Endothelial cell (in vitro differentiated cells): ENCODE results near the gene RAET1E. TPM values are rescaled to one million over a fixed set of nuclear protein-coding genes. Genes with fewer than 3 reads are reported as not detected.
A peak's percentile ranks its signal among the peaks of the same experiment; 100 is the strongest.

Experiments used
- DNase-seq: peaks from one replicate; pipeline ENCODE4 v3.0.0; 2021; ENCODE audit warnings: low spot score
- H3K27ac Mint-ChIP-seq: one replicate; pipeline ENCODE4 v1.8.0; 2021; ENCODE audit warnings: mixed read lengths, inconsistent platforms; ENCODE audit not compliant: unreplicated experiment
- H3K27me3 Mint-ChIP-seq: one replicate; pipeline ENCODE4 v1.8.0; 2021; ENCODE audit warnings: mild to moderate bottlenecking, moderate library complexity, mixed read lengths, inconsistent platforms; ENCODE audit not compliant: unreplicated experiment
- H3K36me3 Mint-ChIP-seq: one replicate; pipeline ENCODE4 v1.8.0; 2021; ENCODE audit warnings: mild to moderate bottlenecking, low read depth, mixed read lengths, inconsistent platforms; ENCODE audit not compliant: unreplicated experiment
- H3K4me1 Mint-ChIP-seq: one replicate; pipeline ENCODE4 v1.8.0; 2021; ENCODE audit warnings: mild to moderate bottlenecking, mixed read lengths, inconsistent platforms; ENCODE audit not compliant: unreplicated experiment
- H3K4me3 Mint-ChIP-seq: one replicate; pipeline ENCODE4 v1.8.0; 2021; ENCODE audit warnings: mild to moderate bottlenecking, mixed read lengths, inconsistent platforms; ENCODE audit not compliant: unreplicated experiment
- H3K9me3 Mint-ChIP-seq: one replicate; pipeline ENCODE4 v1.8.0; 2021; ENCODE audit warnings: mixed read lengths, inconsistent platforms; ENCODE audit not compliant: unreplicated experiment
- CTCF ChIP-seq: fragments of 200-600 bp; sonication (generic); IDR thresholded peaks from one replicate; pipeline ENCODE4 v1.5.0; 2021; ENCODE audit warnings: antibody characterized with exemption; ENCODE audit not compliant: unreplicated experiment
- total RNA-seq: library from RNA; stranded (reverse); fragmentation: NEBNext Ultra II Directional; extraction: Animal tissue kit (Norgen Biotek cat#: 25700); gene quantifications from one replicate; pipeline ENCODE4 v1.2.1, GENCODE V29; 2021; ENCODE audit not compliant: unreplicated experiment

The RAET1E gene
- total RNA-seq, 1 donor from 2014 or later, result 0.28 TPM

- Mint-ChIP-seq H3K4me3 (no peak overlapping the region), H3K4me1 (peaks cover 18% of the 10 kb centered on the region), H3K27ac (peak overlapping the region; percentile 26), H3K27me3 (peaks cover 2% of the 10 kb centered on the region), H3K36me3 (peaks cover 10% of the 10 kb centered on the region), H3K9me3 (peaks cover 6% of the 10 kb centered on the region)
- no peak for TF ChIP-seq CTCF
- DNase-seq, result no peak
Observed at GRCh38 chr6:149906405-149906804, 8.5 kb upstream of the RAET1E start.

- Mint-ChIP-seq H3K9me3 (peaks cover 6% of the 10 kb centered on the region), H3K27ac (peak overlapping the region; percentile 9), H3K4me1 (peaks cover 18% of the 10 kb centered on the region), H3K4me3 (no peak overlapping the region), H3K27me3 (peaks cover 2% of the 10 kb centered on the region), H3K36me3 (peaks cover 10% of the 10 kb centered on the region)
- DNase-seq, result no peak
- TF ChIP-seq CTCF, result no peak
Observed at GRCh38 chr6:149905911-149906371, 8.0 kb upstream of the RAET1E start.

- Mint-ChIP-seq H3K36me3 (peaks cover 9% of the 10 kb centered on the region), H3K4me1 (peaks cover 18% of the 10 kb centered on the region), H3K9me3 (peaks cover 6% of the 10 kb centered on the region), H3K4me3 (no peak overlapping the region), H3K27me3 (peaks cover 2% of the 10 kb centered on the region), H3K27ac (no peak overlapping the region)
- no peak for DNase-seq
- no peak for TF ChIP-seq CTCF
Observed at GRCh38 chr6:149905371-149905910, 7.5 kb upstream of the RAET1E start.

- no peak for DNase-seq
- Mint-ChIP-seq H3K27me3 (peaks cover 2% of the 10 kb centered on the region), H3K4me1 (peaks cover 18% of the 10 kb centered on the region), H3K4me3 (no peak overlapping the region), H3K36me3 (peaks cover 7% of the 10 kb centered on the region), H3K9me3 (peaks cover 6% of the 10 kb centered on the region), H3K27ac (no peak overlapping the region)
- TF ChIP-seq CTCF, result no peak
Observed at GRCh38 chr6:149904661-149905370, 6.9 kb upstream of the RAET1E start.

- Mint-ChIP-seq H3K27me3 (peaks cover 2% of the 10 kb centered on the region), H3K27ac (no peak overlapping the region), H3K9me3 (peaks cover 6% of the 10 kb centered on the region), H3K4me1 (peaks cover 18% of the 10 kb centered on the region), H3K4me3 (no peak overlapping the region), H3K36me3 (peaks cover 7% of the 10 kb centered on the region)
- DNase-seq, result no peak
- no peak for TF ChIP-seq CTCF
Observed at GRCh38 chr6:149903938-149904611, 6.2 kb upstream of the RAET1E start.
